Spleen (tissue), 13 donors: ENCODE measurements around the gene BHLHE23. TPM values are rescaled to one million over a fixed set of nuclear protein-coding genes. Genes with fewer than 3 reads are reported as not detected.

Experiments
- DNase-seq: peaks from one replicate; pipeline ENCODE4 v3.0.0-alpha.2; 2020
- H3K27ac ChIP-seq, 8 donors: fragments of 200-600 bp; sonication (generic) in 7 of 8; 1 replicate in 4 of 8; 2 replicates in 4 of 8; pipeline versions ENCODE4 v1.5.0 to v1.8.0; 2016 to 2021; ENCODE audit warnings: inconsistent platforms in 4 of 8, mild to moderate bottlenecking in 4 of 8, moderate library complexity in 1 of 8
- H3K27me3 ChIP-seq, 7 donors: fragments of 200-600 bp; sonication (generic) in 6 of 7; replicated peaks in 1 of 7; 1 replicate in 4 of 7; 2 replicates in 3 of 7; pipeline versions ENCODE4 v1.5.0 to v1.8.0; 2016 to 2021; ENCODE audit warnings: inconsistent platforms in 3 of 7, mild to moderate bottlenecking in 1 of 7
- H3K36me3 ChIP-seq, 6 donors: fragments of 200-600 bp; sonication (generic) in 5 of 6; 1 replicate in 4 of 6; 2 replicates in 2 of 6; pipeline versions ENCODE4 v1.5.0 to v1.8.0; 2016 to 2021; ENCODE audit warnings: inconsistent platforms in 2 of 6
- H3K4me1 ChIP-seq, 6 donors: fragments of 200-600 bp; sonication (generic) in 5 of 6; 1 replicate in 3 of 6; 2 replicates in 3 of 6; pipeline versions ENCODE4 v1.5.0 to v1.8.0; 2016 to 2021; ENCODE audit warnings: inconsistent platforms in 3 of 6
- H3K4me3 ChIP-seq, 8 donors: fragments of 200-600 bp; sonication (generic) in 7 of 8; 1 replicate in 4 of 8; 2 replicates in 4 of 8; pipeline versions ENCODE4 v1.5.0 to v1.8.0; 2016 to 2021; ENCODE audit warnings: inconsistent platforms in 4 of 8, mild to moderate bottlenecking in 4 of 8, moderate library complexity in 2 of 8
- H3K9me3 ChIP-seq, 8 donors: fragments of 200-600 bp; sonication (generic) in 7 of 8; 1 replicate in 4 of 8; 2 replicates in 4 of 8; pipeline versions ENCODE4 v1.5.0 to v1.8.0; 2016 to 2021; ENCODE audit warnings: inconsistent platforms in 4 of 8
- POLR2A ChIP-seq, 3 donors: fragments of 450-650 bp; IDR thresholded peaks; one replicate each; pipeline ENCODE4 v1.5.1; 2017; ENCODE audit warnings: antibody characterized with exemption in 3 of 3, mild to moderate bottlenecking in 1 of 3
- POLR2AphosphoS5 ChIP-seq, 3 donors: sonication (generic); formaldehyde crosslinking; IDR thresholded peaks; one replicate each; pipeline ENCODE4 v1.5.1; 2017; ENCODE audit warnings: antibody characterized with exemption in 3 of 3
- WGBS, 5 donors: extraction: QIAGEN DNeasy Blood & Tissue Kit in 3 of 5; methylation state at CpG; one replicate each; pipeline versions ENCODE4 v1.1.5 to v1.1.7; 2013 to 2018; 5-methylcytosine and 5-hydroxymethylcytosine counted together
- intact Hi-C: fragments of 100-400 bp; cut with DNase I; formaldehyde crosslinking; loops from one replicate; pipeline ENCODE4 v1.15.0; 2023; ENCODE audit warnings: low total_unique reads
- long read RNA-seq, 2 donors: transcript quantifications; one replicate each; lab custom pipeline, GENCODE V29; 2026
- polyA plus RNA-seq, 3 donors: library from polyadenylated mRNA; stranded (reverse); fragments of 200-250 nt; gene quantifications; one replicate each; pipeline ENCODE4 v1.2.1, GENCODE V29; 2013
- total RNA-seq, 7 donors: library from RNA; depleted of rRNA in 3 of 7; stranded (reverse); fragments of >200 nt in 3 of 7; fragmentation: NEBNext Ultra II Directional in 4 of 7; extraction: Animal tissue kit (Norgen Biotek cat#: 25700) in 4 of 7; gene quantifications; one replicate each; pipeline versions ENCODE4 v1.1.0 to v1.2.1, GENCODE V29; 2016 to 2021
- TF ChIP-seq, protein P1 (sequence below), 11 experiments: fragments of 200-600 bp in 7 of 11; fragments of 450-650 bp in 4 of 11; sonication (generic) in 4 of 11; IDR thresholded peaks in 8 of 11; conservative IDR thresholded peaks in 3 of 11; 1 replicate in 7 of 11; 2 replicates in 4 of 11; pipeline versions ENCODE4 v1.4.0 to v1.8.0; 2016 to 2021; ENCODE audit warnings: antibody characterized with exemption in 11 of 11, inconsistent platforms in 4 of 11, mild to moderate bottlenecking in 1 of 11
- donor health status: healthy with polysubstance abuse.
- donor health status: DM: no; HTN: no; CAD: no; lungs with moderate emphysema.
- donor health status: DM: no; HTN: no; CAD: no.
- donor health status: Bipolar disorder and iron deficiency.
- donor health status: healthy.
- donor health status: DM: no; HTN: no; CAD: no.
- donor health status: DM: yes; HTN: yes; CAD: no.

Gene BHLHE23
- total RNA-seq (not detected), polyA plus RNA-seq (not detected)
- long read RNA-seq, donor 1, result 0 reads
- long read RNA-seq, donor 2, result 0 reads

DNA sequence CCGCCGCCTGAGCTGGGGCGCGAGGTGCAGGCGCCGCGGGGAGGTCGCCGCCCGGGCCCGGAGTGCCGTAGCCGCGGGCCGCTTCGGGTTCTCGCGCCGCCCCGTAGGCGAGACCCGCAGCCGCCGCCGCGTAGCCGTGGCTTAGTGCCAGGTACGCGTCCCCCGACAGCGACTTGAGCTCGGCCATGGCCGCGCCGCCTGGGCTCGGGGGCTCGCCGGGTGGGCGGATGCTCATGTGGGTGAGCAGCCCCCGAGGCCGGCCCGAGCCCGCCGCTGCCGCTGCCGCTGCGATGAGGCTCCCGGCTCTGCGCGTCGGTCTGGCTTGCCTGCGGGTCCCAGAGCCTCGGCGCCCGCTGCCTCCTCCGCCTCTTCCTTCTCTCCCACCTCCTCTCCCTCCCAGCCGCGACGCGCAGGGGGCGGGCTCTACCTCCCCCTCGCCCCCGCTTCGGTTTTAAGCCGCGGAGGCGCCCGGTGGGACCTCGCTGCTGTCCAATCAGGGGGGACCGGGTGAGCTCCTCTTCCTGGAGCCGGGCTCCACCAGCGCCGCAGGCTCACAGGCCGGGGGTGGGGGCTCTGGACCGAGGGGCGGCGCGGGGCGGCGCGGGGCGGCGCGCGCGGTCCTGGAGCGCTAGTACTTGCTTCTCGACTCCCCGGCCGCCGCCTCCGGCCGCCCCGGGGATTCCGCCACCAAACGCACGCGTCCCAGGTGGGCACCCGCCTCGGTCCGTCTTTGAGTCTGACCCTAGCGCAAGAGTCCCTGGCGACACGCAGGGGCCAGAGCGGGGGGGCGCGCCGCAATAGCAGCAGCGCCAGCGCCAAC lies at the start of gene BHLHE23:
Gene BHLHE23 (minus strand): TSS at position 425 of the 820 bp plus-strand sequence. CDS start 190 bp downstream, at position 235.
- intact Hi-C loops, result loop anchor here (10.0 kb wide), 1 partner anchor 112 kb away; no protein-coding TSS in a partner anchor
- Histone ChIP-seq H3K36me3 (no peaks in the 10 kb centered on the region), H3K9me3 (no peaks in the 10 kb centered on the region), H3K27me3 (peaks cover 26 to 100% (median 91%) of the 10 kb centered on the region in 7 donors), H3K4me1 (peaks cover 18 to 61% (median 54%) of the 10 kb centered on the region in 6 donors), H3K4me3 (peak within 1 kb of the TSS in 7 of 8 donors; percentile 2 to 59 (median 19)), H3K27ac (no peak within 1 kb of the TSS)
- TF ChIP-seq, protein P1, sequence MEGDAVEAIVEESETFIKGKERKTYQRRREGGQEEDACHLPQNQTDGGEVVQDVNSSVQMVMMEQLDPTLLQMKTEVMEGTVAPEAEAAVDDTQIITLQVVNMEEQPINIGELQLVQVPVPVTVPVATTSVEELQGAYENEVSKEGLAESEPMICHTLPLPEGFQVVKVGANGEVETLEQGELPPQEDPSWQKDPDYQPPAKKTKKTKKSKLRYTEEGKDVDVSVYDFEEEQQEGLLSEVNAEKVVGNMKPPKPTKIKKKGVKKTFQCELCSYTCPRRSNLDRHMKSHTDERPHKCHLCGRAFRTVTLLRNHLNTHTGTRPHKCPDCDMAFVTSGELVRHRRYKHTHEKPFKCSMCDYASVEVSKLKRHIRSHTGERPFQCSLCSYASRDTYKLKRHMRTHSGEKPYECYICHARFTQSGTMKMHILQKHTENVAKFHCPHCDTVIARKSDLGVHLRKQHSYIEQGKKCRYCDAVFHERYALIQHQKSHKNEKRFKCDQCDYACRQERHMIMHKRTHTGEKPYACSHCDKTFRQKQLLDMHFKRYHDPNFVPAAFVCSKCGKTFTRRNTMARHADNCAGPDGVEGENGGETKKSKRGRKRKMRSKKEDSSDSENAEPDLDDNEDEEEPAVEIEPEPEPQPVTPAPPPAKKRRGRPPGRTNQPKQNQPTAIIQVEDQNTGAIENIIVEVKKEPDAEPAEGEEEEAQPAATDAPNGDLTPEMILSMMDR (IDR thresholded peaks at IDR 0.05 in 8 of 11, conservative IDR thresholded peaks at IDR 0.05 in 3 of 11), result no peak
- TF ChIP-seq POLR2A (IDR thresholded peaks at IDR 0.05), result no peak
- DNase-seq, result no peak
- WGBS, 5 donors, result 1 to 3% (median 2%) methylated on average over 29 to 110 of the region's 110 CpGs

DNA sequence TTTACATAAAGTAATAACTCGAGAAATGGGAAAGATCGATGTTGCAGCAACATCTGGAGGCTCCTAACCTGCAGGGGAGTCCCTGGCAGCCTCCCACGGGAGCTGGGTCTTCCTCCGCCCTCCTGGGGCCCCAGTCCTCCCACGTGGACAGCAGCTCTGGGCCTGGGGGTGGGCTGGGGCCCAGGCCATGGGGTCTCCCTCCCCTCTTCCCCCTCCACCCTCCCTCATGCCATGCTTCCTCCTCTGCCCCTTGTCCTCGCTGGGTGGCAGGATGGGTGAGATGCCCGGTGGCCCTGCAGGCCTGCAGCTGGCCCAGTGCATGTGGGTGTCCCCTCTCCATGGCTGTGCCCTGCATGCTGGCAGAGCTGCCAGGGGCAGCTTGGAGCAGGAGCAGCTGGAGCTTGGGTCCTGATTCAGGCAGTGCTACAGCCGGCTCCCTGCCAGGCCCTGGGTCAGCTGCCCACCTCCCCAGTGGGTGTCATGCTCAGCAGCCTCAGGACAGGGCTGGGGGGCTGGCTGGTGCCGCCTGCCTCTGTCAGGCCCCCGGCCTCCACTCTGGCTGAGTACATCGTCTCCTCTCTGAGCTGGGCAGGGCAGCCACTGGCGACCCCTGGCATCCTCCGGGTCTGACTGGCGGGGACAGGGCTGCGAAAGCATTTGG lies 48.9 kb upstream of the BHLHE23 start:
- intact Hi-C loops, result no loop called here
- Histone ChIP-seq H3K27me3 (peaks cover 0 to 89% (median 36%) of the 10 kb centered on the region in 7 donors), H3K4me1 (peaks cover 0 to 10% (median 7%) of the 10 kb centered on the region in 6 donors), H3K27ac (no peak overlapping the region), H3K4me3 (no peak overlapping the region), H3K36me3 (no peaks in the 10 kb centered on the region), H3K9me3 (no peaks in the 10 kb centered on the region)
- no peak for TF ChIP-seq POLR2A (IDR thresholded peaks at IDR 0.05)
- TF ChIP-seq, protein P1 (IDR thresholded peaks at IDR 0.05 in 8 of 11, conservative IDR thresholded peaks at IDR 0.05 in 3 of 11), result no peak
- TF ChIP-seq POLR2AphosphoS5 (IDR thresholded peaks at IDR 0.05), result no peak
- WGBS, 5 donors, result 50 to 66% (median 53%) methylated on average over 5 to 15 of the region's 15 CpGs
- DNase-seq, result peak; percentile 66

DNA sequence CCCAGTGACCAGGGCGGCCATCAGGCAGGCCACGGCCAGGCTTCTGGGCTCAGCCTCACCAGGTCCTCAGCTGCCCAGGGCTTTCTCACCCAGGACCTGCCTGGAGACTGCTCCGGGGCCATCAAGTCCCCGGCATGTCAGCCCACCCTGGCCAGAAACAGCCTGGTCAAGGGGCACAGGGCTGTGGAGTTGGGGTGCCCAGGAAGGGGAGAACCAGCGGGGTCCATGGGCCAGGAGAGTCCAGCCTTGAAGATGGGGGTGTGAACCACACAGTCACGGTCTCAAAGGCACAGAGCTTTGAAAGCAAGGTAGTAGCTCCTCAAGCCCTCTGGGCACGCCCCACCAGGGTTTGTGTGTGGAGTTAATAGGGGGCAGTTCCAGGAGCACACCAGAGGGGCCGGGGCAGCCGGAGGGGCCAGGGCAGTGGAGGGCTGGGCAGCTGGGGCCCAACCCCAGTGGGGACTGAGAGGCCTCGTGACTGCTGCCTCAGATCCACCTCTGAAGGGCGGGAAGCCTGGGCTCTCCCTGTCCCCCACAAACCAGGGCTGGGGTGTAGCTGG lies 48.0 kb upstream of the BHLHE23 start:
- 73 to 86% (median 81%) methylated on average over 9 to 11 of the region's 11 CpGs for WGBS, 5 donors
- H3K4me1 ChIP-seq, result peaks cover 0 to 10% (median 7%) of the 10 kb centered on the region in 6 donors
- no peaks in the 10 kb centered on the region for H3K36me3 ChIP-seq
- intact Hi-C loops, result no loop called here
- peaks cover 0 to 89% (median 30%) of the 10 kb centered on the region in 7 donors for H3K27me3 ChIP-seq
- no peak overlapping the region for H3K27ac ChIP-seq
- no peaks in the 10 kb centered on the region for H3K9me3 ChIP-seq
- no peak overlapping the region for H3K4me3 ChIP-seq
- peak; percentile 51 for DNase-seq
- TF ChIP-seq, protein P1 (IDR thresholded peaks at IDR 0.05 in 8 of 11, conservative IDR thresholded peaks at IDR 0.05 in 3 of 11), result no peak
- TF ChIP-seq POLR2AphosphoS5 (IDR thresholded peaks at IDR 0.05), result no peak
- TF ChIP-seq POLR2A (IDR thresholded peaks at IDR 0.05), result no peak
